Endodermal cell (in vitro differentiated cells): ENCODE data around the gene SLC16A3. TPM values are rescaled to one million over a fixed set of nuclear protein-coding genes. Genes with fewer than 3 reads are reported as not detected.

Source experiments
- DNase-seq: peaks from one replicate; pipeline ENCODE4 v3.0.0-alpha.2; 2017
- H3K27ac ChIP-seq: 2 replicates; pipeline ENCODE4 v1.5.1; 2013; ENCODE audit warnings: mild to moderate bottlenecking, low read depth, low read length, moderate library complexity
- H3K27me3 ChIP-seq: 2 replicates; pipeline ENCODE4 v1.6.1; 2013; ENCODE audit warnings: mild to moderate bottlenecking, low read length, moderate library complexity; ENCODE audit not compliant: insufficient read depth, control insufficient read depth, poor library complexity, severe bottlenecking
- H3K36me3 ChIP-seq: 2 replicates; pipeline ENCODE4 v1.7.0; 2013; ENCODE audit warnings: mild to moderate bottlenecking, low read length, moderate library complexity; ENCODE audit not compliant: control insufficient read depth, insufficient read depth
- H3K4me1 ChIP-seq: one replicate; pipeline ENCODE4 v1.7.0; 2013; ENCODE audit warnings: low read length; ENCODE audit not compliant: control insufficient read depth, insufficient read depth
- H3K4me3 ChIP-seq: 2 replicates; pipeline ENCODE4 v1.5.1; 2013; ENCODE audit warnings: mild to moderate bottlenecking, low read length, moderate library complexity
- H3K9ac ChIP-seq: 2 replicates; pipeline ENCODE4 v1.6.1; 2013; ENCODE audit warnings: mild to moderate bottlenecking, low read length, moderate library complexity; ENCODE audit not compliant: poor library complexity, severe bottlenecking; ENCODE audit errors: extremely low read depth
- H3K9me3 ChIP-seq: 2 replicates; pipeline ENCODE4 v1.6.1; 2013; ENCODE audit warnings: mild to moderate bottlenecking, low read length, moderate library complexity; ENCODE audit not compliant: control insufficient read depth
- H3K27ac Mint-ChIP-seq: 2 replicates; pipeline ENCODE4 v1.8.0; 2020; ENCODE audit warnings: mixed read lengths
- H3K27me3 Mint-ChIP-seq: 2 replicates; pipeline ENCODE4 v1.8.0; 2021; ENCODE audit warnings: mild to moderate bottlenecking, mixed read lengths; ENCODE audit not compliant: insufficient read depth
- H3K36me3 Mint-ChIP-seq: 2 replicates; pipeline ENCODE4 v1.8.0; 2020; ENCODE audit warnings: low read depth, mixed read lengths
- H3K4me1 Mint-ChIP-seq: 2 replicates; pipeline ENCODE4 v1.8.0; 2020; ENCODE audit warnings: mixed read lengths
- H3K4me3 Mint-ChIP-seq: 2 replicates; pipeline ENCODE4 v1.8.0; 2020; ENCODE audit warnings: mild to moderate bottlenecking, moderate library complexity, mixed read lengths
- H3K9me3 Mint-ChIP-seq: 2 replicates; pipeline ENCODE4 v1.8.0; 2020; ENCODE audit warnings: mild to moderate bottlenecking, mixed read lengths
- CTCF ChIP-seq: fragments of 200-600 bp; sonication (generic); conservative IDR thresholded peaks from 2 replicates; pipeline ENCODE4 v1.5.0; 2021; ENCODE audit warnings: antibody characterized with exemption, mild to moderate bottlenecking
- WGBS, 2 experiments: methylation state at CpG; one replicate each; pipeline versions ENCODE4 v1.1.5 to v1.1.7; 2013; ENCODE audit warnings: missing lambda C conversion rate in 2 of 2, mixed read lengths in 1 of 2; ENCODE audit not compliant: insufficient coverage in 1 of 2, insufficient read length in 1 of 2; 5-methylcytosine and 5-hydroxymethylcytosine counted together
- total RNA-seq, 2 donors: library from RNA; stranded (reverse); fragmentation: NEBNext Ultra II Directional in 1 of 2; extraction: Animal tissue kit (Norgen Biotek cat#: 25700) in 1 of 2; gene quantifications; 2 replicates in 1 of 2; 3 replicates in 1 of 2; pipeline ENCODE4 v1.2.1, GENCODE V29; 2021

Gene SLC16A3
- total RNA-seq, 2 donors from 2014 or later: 31.8 to 39.7 TPM

- H3K27ac Mint-ChIP-seq: no peak overlapping the region
- H3K27ac ChIP-seq: no peak overlapping the region
- peaks cover 91% of the 10 kb centered on the region for H3K36me3 Mint-ChIP-seq
- H3K4me1 Mint-ChIP-seq: peaks cover 3% of the 10 kb centered on the region
- no peaks in the 10 kb centered on the region for H3K9me3 ChIP-seq
- H3K9me3 Mint-ChIP-seq: no peaks in the 10 kb centered on the region
- H3K4me1 ChIP-seq: no peaks in the 10 kb centered on the region
- TF ChIP-seq CTCF: no peak
- no peak overlapping the region for H3K4me3 Mint-ChIP-seq
- WGBS, 2 experiments: 95 to 100% methylated on average over 2 to 4 of the region's 4 CpGs
- H3K9ac ChIP-seq: no peak overlapping the region
- DNase-seq: no peak
- H3K27me3 Mint-ChIP-seq: no peaks in the 10 kb centered on the region
- no peak overlapping the region for H3K4me3 ChIP-seq
- H3K27me3 ChIP-seq: no peaks in the 10 kb centered on the region
- H3K36me3 ChIP-seq: peaks cover 93% of the 10 kb centered on the region
Measured at GRCh38 chr17:82262344-82262743, 33.5 kb downstream of the SLC16A3 start.

GRCh38 chr17:82263641-82264040 is 34.8 kb downstream of the SLC16A3 start:
- Mint-ChIP-seq H3K4me1 (peaks cover 16% of the 10 kb centered on the region), H3K27me3 (no peaks in the 10 kb centered on the region), H3K36me3 (peaks cover 93% of the 10 kb centered on the region), H3K4me3 (no peak overlapping the region), H3K27ac (no peak overlapping the region), H3K9me3 (no peaks in the 10 kb centered on the region)
- TF ChIP-seq CTCF: no peak
- no peak for DNase-seq
- peaks cover 94% of the 10 kb centered on the region for H3K36me3 ChIP-seq
- H3K27me3 ChIP-seq: no peaks in the 10 kb centered on the region
- no peak overlapping the region for H3K27ac ChIP-seq
- H3K4me3 ChIP-seq: no peak overlapping the region
- no peak overlapping the region for H3K9ac ChIP-seq
- H3K9me3 ChIP-seq: no peaks in the 10 kb centered on the region
- H3K4me1 ChIP-seq: peaks cover 11% of the 10 kb centered on the region
- WGBS, 2 experiments: 96 to 98% methylated on average over 6 to 9 of the region's 9 CpGs

GRCh38 chr17:82266142-82266541 is 37.3 kb downstream of the SLC16A3 start:
- Mint-ChIP-seq H3K4me3 (no peak overlapping the region), H3K27ac (no peak overlapping the region)
- DNase-seq: no peak

More at GRCh38 chr17:82266142-82266541, 37.3 kb downstream of the SLC16A3 start:
- TF ChIP-seq CTCF: no peak
- no peak overlapping the region for H3K4me3 ChIP-seq
- peaks cover 94% of the 10 kb centered on the region for H3K36me3 ChIP-seq
- no peaks in the 10 kb centered on the region for H3K9me3 ChIP-seq
- Mint-ChIP-seq H3K4me1 (peaks cover 37% of the 10 kb centered on the region), H3K36me3 (peaks cover 88% of the 10 kb centered on the region), H3K9me3 (no peaks in the 10 kb centered on the region), H3K27me3 (no peaks in the 10 kb centered on the region)
- H3K27ac ChIP-seq: no peak overlapping the region
- peaks cover 24% of the 10 kb centered on the region for H3K4me1 ChIP-seq
- no peak overlapping the region for H3K9ac ChIP-seq
- 94 to 96% methylated on average over 7 to 10 of the region's 10 CpGs for WGBS, 2 experiments
- H3K27me3 ChIP-seq: no peaks in the 10 kb centered on the region
